Measurements from ENCODE around the gene C1QTNF6. TPM values are rescaled to one million over a fixed set of nuclear protein-coding genes. Genes with fewer than 3 reads are reported as not detected.

Gene C1QTNF6
- total and polyA plus RNA-seq, 7 experiments from 2014 or later = 1.1 to 27.6 (median 14.5) TPM

GRCh38 chr22:37213941-37214730 is 26.1 kb upstream of the C1QTNF6 start:
- no peak overlapping the region for H3K27ac ChIP-seq (ENCODE audit: low read depth, low read length)
- Mint-ChIP-seq H3K27ac (peak overlapping the region in 8 of 9 donors; percentile 30 to 93 (median 62)), H3K27me3 (no peaks in the 10 kb centered on the region), H3K36me3 (peaks cover 0 to 25% (median 20%) of the 10 kb centered on the region in 5 donors), H3K4me3 (peak overlapping the region in 5 of 10 donors; percentile 11 to 63 (median 21)), H3K9me3 (no peaks in the 10 kb centered on the region), H3K4me1 (peaks cover 37 to 85% (median 80%) of the 10 kb centered on the region in 7 donors)
- no peak overlapping the region for H3K4me3 ChIP-seq (ENCODE audit: low read length)
- H3K9me3 ChIP-seq (ENCODE audit: control insufficient read depth in 2 of 3, low read length in 3 of 3) = no peaks in the 10 kb centered on the region
- H3K4me1 ChIP-seq (ENCODE audit: control insufficient read depth in 2 of 2, insufficient read depth in 2 of 2, low read length in 2 of 2) = peaks cover 19 to 35% of the 10 kb centered on the region in 2 donors
- ATAC-seq (no peak), DNase-seq (no peak)
- intact Hi-C loops (cut with micrococcal nuclease) = no loop called here
- H3K36me3 ChIP-seq (ENCODE audit: control insufficient read depth in 2 of 3, insufficient read depth in 3 of 3, low read length in 3 of 3) = peaks cover 0 to 14% (median 3%) of the 10 kb centered on the region in 3 experiments
- ChIA-PET POLR2A (interaction anchor here (0.8 to 22.1 kb wide), 3 partner anchors 10 to 93 kb away, joined by 3 to 278 read pairs (median 256); no protein-coding TSS in a partner anchor), CTCF (interaction anchor here (0.6 kb wide), 2 partner anchors 14 to 100 kb away, joined by 3 to 4 read pairs; no protein-coding TSS in a partner anchor)
- no peaks in the 10 kb centered on the region for H3K27me3 ChIP-seq (ENCODE audit: control insufficient read depth in 2 of 2, insufficient read depth in 2 of 2, low read length in 2 of 2)

- H3K27ac Mint-ChIP-seq = peak overlapping the region in 8 of 9 donors; percentile 12 to 70 (median 35)
- intact Hi-C loops (cut with micrococcal nuclease) = no loop called here
- peak overlapping the region in 1 of 10 donors; percentile 61 for H3K4me3 Mint-ChIP-seq
- POLR2A ChIA-PET = interaction anchor here (0.8 to 22.1 kb wide), 3 partner anchors 9 to 92 kb away, joined by 3 to 278 read pairs (median 256); no protein-coding TSS in a partner anchor
- CTCF ChIA-PET = interaction anchor here (0.6 kb wide), 1 partner anchor 13 kb away, joined by 4 read pairs; no protein-coding TSS in a partner anchor
- H3K27me3 Mint-ChIP-seq = no peaks in the 10 kb centered on the region
- H3K36me3 Mint-ChIP-seq = peaks cover 0 to 25% (median 19%) of the 10 kb centered on the region in 5 donors
- H3K4me1 ChIP-seq (ENCODE audit: control insufficient read depth in 2 of 2, insufficient read depth in 2 of 2, low read length in 2 of 2) = peaks cover 12 to 37% of the 10 kb centered on the region in 2 donors
- H3K9me3 Mint-ChIP-seq = no peaks in the 10 kb centered on the region
- no peak overlapping the region for H3K27ac ChIP-seq (ENCODE audit: low read depth, low read length)
- H3K27me3 ChIP-seq (ENCODE audit: control insufficient read depth in 2 of 2, insufficient read depth in 2 of 2, low read length in 2 of 2) = no peaks in the 10 kb centered on the region
- DNase-seq = no peak
- H3K9me3 ChIP-seq (ENCODE audit: control insufficient read depth in 2 of 3, low read length in 3 of 3) = no peaks in the 10 kb centered on the region
- peaks cover 36 to 85% (median 80%) of the 10 kb centered on the region in 7 donors for H3K4me1 Mint-ChIP-seq
- ATAC-seq = no peak
- peaks cover 0 to 14% (median 3%) of the 10 kb centered on the region in 3 experiments for H3K36me3 ChIP-seq (ENCODE audit: control insufficient read depth in 2 of 3, insufficient read depth in 3 of 3, low read length in 3 of 3)
- H3K4me3 ChIP-seq (ENCODE audit: low read length) = no peak overlapping the region
Observed at GRCh38 chr22:37213218-37213855, 25.3 kb upstream of the C1QTNF6 start.

- H3K4me3 Mint-ChIP-seq = peak within 1 kb of the TSS in 2 of 10 donors; percentile 10 to 61
- CTCF ChIA-PET = interaction anchor here (0.7 kb wide), 1 partner anchor 13 kb away, joined by 3 read pairs; no protein-coding TSS in a partner anchor
- ATAC-seq (no peak), DNase-seq (no peak)
- Histone ChIP-seq H3K9me3 (ENCODE audit: control insufficient read depth in 2 of 3, low read length in 3 of 3) (no peaks in the 10 kb centered on the region), H3K27ac (ENCODE audit: low read depth, low read length) (no peak within 1 kb of the TSS), H3K4me3 (ENCODE audit: low read length) (no peak within 1 kb of the TSS), H3K27me3 (ENCODE audit: control insufficient read depth in 2 of 2, insufficient read depth in 2 of 2, low read length in 2 of 2) (no peaks in the 10 kb centered on the region), H3K4me1 (ENCODE audit: control insufficient read depth in 2 of 2, insufficient read depth in 2 of 2, low read length in 2 of 2) (peaks cover 3 to 37% of the 10 kb centered on the region in 2 donors), H3K36me3 (ENCODE audit: control insufficient read depth in 2 of 3, insufficient read depth in 3 of 3, low read length in 3 of 3) (peaks cover 0 to 15% (median 3%) of the 10 kb centered on the region in 3 experiments)
- no peaks in the 10 kb centered on the region for H3K9me3 Mint-ChIP-seq
- H3K4me1 Mint-ChIP-seq = peaks cover 31 to 85% (median 81%) of the 10 kb centered on the region in 7 donors
- intact Hi-C loops (cut with micrococcal nuclease) = no loop called here
- H3K27me3 Mint-ChIP-seq = no peaks in the 10 kb centered on the region
- peak within 1 kb of the TSS in 7 of 9 donors; percentile 12 to 93 (median 78) for H3K27ac Mint-ChIP-seq
- POLR2A ChIA-PET = interaction anchor here (22.1 kb wide), 1 partner anchor 20 kb away, joined by 278 read pairs; no protein-coding TSS in a partner anchor
- H3K36me3 Mint-ChIP-seq = peaks cover 0 to 25% (median 14%) of the 10 kb centered on the region in 5 donors
Observed at GRCh38 chr22:37212174-37212906, 24.3 kb upstream of the C1QTNF6 start, which contains the start of gene SSTR3. SSTR3 (minus strand) TSS chr22:37212477; CDS start chr22:37207803, 4,674 bp downstream.

- H3K9me3 Mint-ChIP-seq = no peaks in the 10 kb centered on the region
- peaks cover 0 to 27% (median 12%) of the 10 kb centered on the region in 5 donors for H3K36me3 Mint-ChIP-seq
- H3K4me3 Mint-ChIP-seq = no peak overlapping the region
- peaks cover 27 to 85% (median 78%) of the 10 kb centered on the region in 7 donors for H3K4me1 Mint-ChIP-seq
- Histone ChIP-seq H3K9me3 (ENCODE audit: control insufficient read depth in 2 of 3, low read length in 3 of 3) (no peaks in the 10 kb centered on the region), H3K4me3 (ENCODE audit: low read length) (no peak overlapping the region), H3K27ac (ENCODE audit: low read depth, low read length) (no peak overlapping the region), H3K4me1 (ENCODE audit: control insufficient read depth in 2 of 2, insufficient read depth in 2 of 2, low read length in 2 of 2) (peaks cover 0 to 36% of the 10 kb centered on the region in 2 donors), H3K36me3 (ENCODE audit: control insufficient read depth in 2 of 3, insufficient read depth in 3 of 3, low read length in 3 of 3) (peaks cover 0 to 19% (median 3%) of the 10 kb centered on the region in 3 experiments), H3K27me3 (ENCODE audit: control insufficient read depth in 2 of 2, insufficient read depth in 2 of 2, low read length in 2 of 2) (no peaks in the 10 kb centered on the region)
- intact Hi-C loops (cut with micrococcal nuclease) = no loop called here
- ATAC-seq (no peak), DNase-seq (no peak)
- no peaks in the 10 kb centered on the region for H3K27me3 Mint-ChIP-seq
- H3K27ac Mint-ChIP-seq = peak overlapping the region in 3 of 9 donors; percentile 33 to 93 (median 91)
- CTCF ChIA-PET = interaction anchor here (0.7 kb wide), 1 partner anchor 12 kb away, joined by 3 read pairs; no protein-coding TSS in a partner anchor
- POLR2A ChIA-PET = interaction anchor here (1.5 to 22.1 kb wide), 2 partner anchors 9 to 20 kb away, joined by 3 to 278 read pairs; no protein-coding TSS in a partner anchor
Observed at GRCh38 chr22:37211866-37212173, 23.8 kb upstream of the C1QTNF6 start.

GRCh38 chr22:37211075-37211865 is 23.2 kb upstream of the C1QTNF6 start:
- Histone ChIP-seq H3K4me1 (ENCODE audit: control insufficient read depth in 2 of 2, insufficient read depth in 2 of 2, low read length in 2 of 2) (peaks cover 0 to 30% of the 10 kb centered on the region in 2 donors), H3K36me3 (ENCODE audit: control insufficient read depth in 2 of 3, insufficient read depth in 3 of 3, low read length in 3 of 3) (peaks cover 0 to 25% (median 3%) of the 10 kb centered on the region in 3 experiments), H3K27ac (ENCODE audit: low read depth, low read length) (no peak overlapping the region), H3K9me3 (ENCODE audit: control insufficient read depth in 2 of 3, low read length in 3 of 3) (no peaks in the 10 kb centered on the region), H3K4me3 (ENCODE audit: low read length) (no peak overlapping the region), H3K27me3 (ENCODE audit: control insufficient read depth in 2 of 2, insufficient read depth in 2 of 2, low read length in 2 of 2) (no peaks in the 10 kb centered on the region)
- Mint-ChIP-seq H3K27ac (peak overlapping the region in 6 of 9 donors; percentile 22 to 93 (median 80)), H3K36me3 (peaks cover 0 to 27% (median 10%) of the 10 kb centered on the region in 5 donors), H3K4me3 (no peak overlapping the region), H3K27me3 (no peaks in the 10 kb centered on the region), H3K4me1 (peaks cover 24 to 85% (median 75%) of the 10 kb centered on the region in 7 donors), H3K9me3 (no peaks in the 10 kb centered on the region)
- ChIA-PET POLR2A (interaction anchor here (1.5 to 22.1 kb wide), 6 partner anchors 8 to 31 kb away, joined by 3 to 278 read pairs (median 58); partner anchors contain the start of gene RAC2), CTCF (interaction anchor here (1.4 to 3.1 kb wide), 2 partner anchors 11 to 49 kb away, joined by 5 to 16 read pairs; no protein-coding TSS in a partner anchor)
- intact Hi-C loops (cut with micrococcal nuclease) = no loop called here
- no peak for DNase-seq
- ATAC-seq = no peak

Data from naive thymus-derived CD4-positive, alpha-beta T cell (primary cell).